Uterus (tissue), 4 donors: ENCODE results near the gene CCR5. TPM values are rescaled to one million over a fixed set of nuclear protein-coding genes. Genes with fewer than 3 reads are reported as not detected.

Source experiments
- DNase-seq, 2 donors: peaks; one replicate each; pipeline ENCODE4 v3.0.0-alpha.2; 2019 to 2020
- H3K27ac ChIP-seq, 2 donors: fragments of 200-600 bp; sonication (generic); 1 replicate in 1 of 2; 2 replicates in 1 of 2; pipeline ENCODE4 v1.5.1; 2016 to 2018
- H3K27me3 ChIP-seq, 2 donors: fragments of 200-600 bp; sonication (generic); one replicate each; pipeline ENCODE4 v1.5.1; 2018 to 2019; ENCODE audit warnings: control low read depth in 1 of 2
- H3K36me3 ChIP-seq, 2 donors: fragments of 200-600 bp; sonication (generic); one replicate each; pipeline ENCODE4 v1.5.1; 2019; ENCODE audit warnings: control low read depth in 1 of 2
- H3K4me1 ChIP-seq, 2 donors: fragments of 200-600 bp; sonication (generic); one replicate each; pipeline ENCODE4 v1.5.1; 2018 to 2019; ENCODE audit warnings: control low read depth in 1 of 2
- H3K4me3 ChIP-seq, 2 donors: fragments of 200-600 bp; sonication (generic); 1 replicate in 1 of 2; 2 replicates in 1 of 2; pipeline ENCODE4 v1.5.1; 2018 to 2019; ENCODE audit warnings: mild to moderate bottlenecking in 1 of 2
- H3K9me3 ChIP-seq, 2 donors: fragments of 200-600 bp; sonication (generic); one replicate each; pipeline ENCODE4 v1.5.1; 2019; ENCODE audit warnings: control low read depth in 1 of 2
- POLR2A ChIP-seq, 2 donors: fragments of 450-650 bp; IDR thresholded peaks; one replicate each; pipeline ENCODE4 v1.6.1; 2016; ENCODE audit warnings: antibody characterized with exemption in 2 of 2, mild to moderate bottlenecking in 1 of 2, moderate library complexity in 1 of 2
- intact Hi-C: fragments of 100-400 bp; cut with DNase I; formaldehyde crosslinking; loops from one replicate; pipeline ENCODE4 v1.15.1; 2023; ENCODE audit warnings: low total_unique reads
- total RNA-seq, 4 donors: library from RNA; depleted of rRNA in 3 of 4; stranded (reverse); fragments of >200 nt in 3 of 4; gene quantifications; one replicate each; pipeline versions ENCODE4 v1.1.0 to v1.2.4, GENCODE V29; 2014 to 2023
- TF ChIP-seq, protein P1 (sequence below), 4 experiments: fragments of 200-600 bp in 2 of 4; fragments of 450-650 bp in 2 of 4; sonication (generic) in 2 of 4; IDR thresholded peaks; one replicate each; pipeline ENCODE4 v1.5.1; 2016 to 2019; ENCODE audit warnings: antibody characterized with exemption in 4 of 4, mild to moderate bottlenecking in 2 of 4, moderate library complexity in 1 of 4
- donor health status: DM: yes; HTN: yes; CAD: no.

CCR5 gene
- total RNA-seq, 4 donors from 2014 or later: 0.41 to 1.2 TPM; not detected in 2

DNA sequence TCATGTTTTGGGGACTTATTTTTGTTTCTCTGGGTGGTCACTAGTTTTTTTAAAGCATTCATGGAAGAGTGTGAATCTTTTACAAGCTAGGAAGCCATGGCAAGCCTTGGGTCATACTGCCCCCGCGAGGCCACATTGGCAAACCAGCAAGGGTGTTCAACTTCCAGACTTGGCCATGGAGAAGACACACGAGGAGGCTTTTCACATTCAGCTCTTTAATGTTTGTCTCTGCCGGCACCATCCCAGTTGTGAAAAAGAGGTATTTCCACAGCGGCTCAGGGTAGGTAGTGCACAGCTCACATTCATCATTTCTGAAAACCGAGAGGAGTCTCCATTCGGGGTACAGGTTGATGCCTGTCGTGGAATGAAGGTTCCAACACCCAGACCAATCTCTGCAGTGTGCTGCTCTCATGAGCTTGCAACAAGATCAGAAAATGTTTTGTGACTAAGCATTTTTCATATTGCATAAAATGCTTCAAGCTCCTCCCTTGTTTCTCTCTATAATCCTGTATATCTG is 7.7 kb downstream of the CCR5 start:
- Histone ChIP-seq H3K9me3 (no peaks in the 10 kb centered on the region), H3K4me1 (no peaks in the 10 kb centered on the region), H3K27me3 (no peaks in the 10 kb centered on the region), H3K4me3 (no peak overlapping the region), H3K27ac (no peak overlapping the region), H3K36me3 (no peaks in the 10 kb centered on the region)
- intact Hi-C loops: no loop called here
- peak; percentile 31 to 52 for DNase-seq
- no peak for TF ChIP-seq POLR2A (IDR thresholded peaks at IDR 0.05)
- TF ChIP-seq, protein P1, sequence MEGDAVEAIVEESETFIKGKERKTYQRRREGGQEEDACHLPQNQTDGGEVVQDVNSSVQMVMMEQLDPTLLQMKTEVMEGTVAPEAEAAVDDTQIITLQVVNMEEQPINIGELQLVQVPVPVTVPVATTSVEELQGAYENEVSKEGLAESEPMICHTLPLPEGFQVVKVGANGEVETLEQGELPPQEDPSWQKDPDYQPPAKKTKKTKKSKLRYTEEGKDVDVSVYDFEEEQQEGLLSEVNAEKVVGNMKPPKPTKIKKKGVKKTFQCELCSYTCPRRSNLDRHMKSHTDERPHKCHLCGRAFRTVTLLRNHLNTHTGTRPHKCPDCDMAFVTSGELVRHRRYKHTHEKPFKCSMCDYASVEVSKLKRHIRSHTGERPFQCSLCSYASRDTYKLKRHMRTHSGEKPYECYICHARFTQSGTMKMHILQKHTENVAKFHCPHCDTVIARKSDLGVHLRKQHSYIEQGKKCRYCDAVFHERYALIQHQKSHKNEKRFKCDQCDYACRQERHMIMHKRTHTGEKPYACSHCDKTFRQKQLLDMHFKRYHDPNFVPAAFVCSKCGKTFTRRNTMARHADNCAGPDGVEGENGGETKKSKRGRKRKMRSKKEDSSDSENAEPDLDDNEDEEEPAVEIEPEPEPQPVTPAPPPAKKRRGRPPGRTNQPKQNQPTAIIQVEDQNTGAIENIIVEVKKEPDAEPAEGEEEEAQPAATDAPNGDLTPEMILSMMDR (IDR thresholded peaks at IDR 0.05): peak; percentile 20 to 39 (median 34)

DNA sequence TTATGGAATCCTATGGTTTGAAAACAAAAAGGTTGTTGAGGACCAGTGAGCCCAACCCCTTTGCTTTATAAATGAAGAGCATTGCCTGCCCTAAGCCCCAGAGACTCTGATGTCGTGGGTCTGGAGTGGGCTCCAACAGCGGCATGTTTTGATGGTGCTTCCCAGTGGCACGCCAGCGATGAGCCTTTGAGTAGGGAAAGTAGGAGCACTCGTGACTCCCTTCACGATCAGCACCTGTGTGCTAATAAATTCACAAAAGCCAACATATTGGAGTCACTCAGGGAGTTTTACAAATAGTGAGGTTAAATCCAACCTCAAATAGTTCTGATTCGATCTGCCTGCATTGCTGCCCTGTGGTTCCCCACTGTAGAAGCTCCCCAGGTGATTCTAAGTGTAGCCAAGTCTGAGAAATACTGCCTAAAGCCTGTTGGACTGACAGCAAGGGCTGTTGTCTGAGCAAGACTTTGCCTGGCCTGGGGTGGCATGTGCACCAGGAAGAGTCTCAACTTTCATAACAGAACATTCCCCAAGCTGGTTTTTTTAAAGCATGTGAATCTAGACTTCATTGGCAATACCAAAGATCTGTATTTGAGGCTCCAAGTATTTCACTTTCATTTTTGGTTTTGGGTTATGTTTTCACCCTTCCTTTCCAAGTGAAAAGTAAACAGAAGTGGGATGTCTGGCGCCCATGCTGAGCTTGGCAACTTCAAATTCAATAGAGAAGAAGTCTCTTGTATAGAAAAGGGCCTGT is 9.9 kb downstream of the CCR5 start:
- H3K9me3 ChIP-seq: no peaks in the 10 kb centered on the region
- intact Hi-C loops: no loop called here
- no peak overlapping the region for H3K4me3 ChIP-seq
- H3K27ac ChIP-seq: no peak overlapping the region
- H3K27me3 ChIP-seq: no peaks in the 10 kb centered on the region
- no peak for DNase-seq
- no peaks in the 10 kb centered on the region for H3K36me3 ChIP-seq
- TF ChIP-seq, protein P1 (IDR thresholded peaks at IDR 0.05): no peak
- no peak for TF ChIP-seq POLR2A (IDR thresholded peaks at IDR 0.05)
- no peaks in the 10 kb centered on the region for H3K4me1 ChIP-seq

DNA sequence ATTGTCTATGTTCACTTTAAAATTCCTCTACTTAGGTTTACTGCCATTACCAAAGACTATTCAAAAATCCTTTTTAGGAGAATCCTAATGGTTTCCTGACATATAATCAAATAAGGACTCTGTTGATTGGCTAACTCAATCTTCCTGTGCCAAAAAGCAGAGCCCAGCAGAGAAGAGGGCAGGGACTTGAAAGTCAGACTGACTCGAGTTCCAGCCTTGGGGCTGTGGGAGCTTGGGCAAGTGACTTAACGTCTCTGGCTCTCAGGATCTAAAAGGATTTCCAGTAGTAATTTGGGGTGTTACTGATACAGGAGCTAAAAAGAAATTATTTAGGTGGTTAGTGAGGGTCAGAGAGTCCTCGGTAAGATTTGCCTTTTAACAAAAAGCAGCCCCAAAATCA is 10.9 kb downstream of the CCR5 start:
- Histone ChIP-seq H3K4me3 (no peak overlapping the region), H3K27me3 (no peaks in the 10 kb centered on the region), H3K36me3 (no peaks in the 10 kb centered on the region), H3K27ac (no peak overlapping the region), H3K9me3 (no peaks in the 10 kb centered on the region), H3K4me1 (no peaks in the 10 kb centered on the region)
- no peak for TF ChIP-seq POLR2A (IDR thresholded peaks at IDR 0.05)
- TF ChIP-seq, protein P1 (IDR thresholded peaks at IDR 0.05): no peak
- intact Hi-C loops: no loop called here
- no peak for DNase-seq

DNA sequence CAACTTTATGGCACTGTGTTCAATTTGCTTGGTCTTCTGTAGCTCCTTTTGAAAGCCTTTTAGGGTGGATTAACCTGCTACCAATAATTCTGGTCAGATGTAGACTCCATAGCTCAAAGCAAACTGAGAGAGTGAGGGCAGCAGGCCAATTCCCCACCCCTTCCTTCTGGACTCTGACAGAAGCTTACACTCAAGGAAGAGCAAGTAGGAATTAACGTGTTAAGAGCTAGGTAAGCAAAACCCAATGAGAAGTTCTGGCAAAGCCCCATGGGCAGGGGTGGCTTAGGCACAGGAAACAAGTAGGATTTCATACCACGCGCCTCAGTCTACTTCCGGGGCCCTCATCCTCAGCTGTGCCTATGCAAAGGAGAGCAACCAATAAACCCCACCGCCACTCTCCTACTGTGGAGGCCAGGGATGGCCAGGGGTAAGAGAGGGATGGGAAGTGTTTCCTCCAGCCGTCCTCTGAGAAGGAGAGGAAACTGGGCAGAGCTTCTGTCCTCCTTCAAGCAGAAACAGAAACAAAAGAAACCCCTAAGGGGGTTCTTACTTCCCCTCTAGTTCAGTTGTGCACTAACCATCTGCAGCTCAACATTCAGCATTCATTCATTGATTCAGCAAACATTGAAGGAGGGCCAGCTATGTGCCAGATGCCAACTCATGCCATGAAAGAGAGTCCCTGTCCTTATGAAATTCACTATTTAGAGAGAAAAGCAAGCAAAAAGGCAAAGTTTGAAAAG is 12.6 kb downstream of the CCR5 start:
- Histone ChIP-seq H3K27ac (no peak overlapping the region), H3K27me3 (no peaks in the 10 kb centered on the region), H3K9me3 (no peaks in the 10 kb centered on the region), H3K4me1 (no peaks in the 10 kb centered on the region), H3K4me3 (no peak overlapping the region), H3K36me3 (no peaks in the 10 kb centered on the region)
- TF ChIP-seq, protein P1 (IDR thresholded peaks at IDR 0.05): no peak
- no peak for TF ChIP-seq POLR2A (IDR thresholded peaks at IDR 0.05)
- intact Hi-C loops: no loop called here
- no peak for DNase-seq

DNA sequence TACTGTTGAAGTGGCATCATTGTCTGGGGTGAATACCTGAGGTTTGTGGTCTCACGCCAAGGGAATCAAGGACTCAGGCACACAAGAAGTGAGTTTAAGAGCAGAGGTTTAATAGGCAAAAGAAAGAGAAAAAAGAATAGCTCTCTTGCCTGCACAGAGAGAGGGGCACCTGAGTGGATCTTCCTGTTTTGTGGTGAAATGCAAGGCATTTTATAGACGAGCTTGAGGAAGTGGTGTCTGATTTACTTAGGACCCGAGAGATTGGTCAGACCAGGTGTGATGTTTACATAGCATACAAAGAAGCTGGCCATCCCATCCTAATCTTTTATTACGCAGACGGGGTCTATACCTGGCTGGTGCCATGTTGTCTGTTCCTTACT is 13.2 kb downstream of the CCR5 start:
- Histone ChIP-seq H3K27ac (no peak overlapping the region), H3K4me3 (no peak overlapping the region), H3K36me3 (no peaks in the 10 kb centered on the region), H3K4me1 (no peaks in the 10 kb centered on the region), H3K9me3 (no peaks in the 10 kb centered on the region), H3K27me3 (no peaks in the 10 kb centered on the region)
- no peak for DNase-seq
- TF ChIP-seq, protein P1 (IDR thresholded peaks at IDR 0.05): no peak
- no peak for TF ChIP-seq POLR2A (IDR thresholded peaks at IDR 0.05)
- intact Hi-C loops: no loop called here
